Measurements from ENCODE around the gene GNGT2.

- no peak for TF ChIP-seq EZH2 (IDR thresholded peaks at IDR 0.05; ENCODE audit: insufficient read depth, poor library complexity, severe bottlenecking)
- no peak for TF ChIP-seq EZH2phosphoT487 (IDR thresholded peaks at IDR 0.05; ENCODE audit: insufficient read depth, low read depth)
These were observed 15.3 kb upstream of the GNGT2 start for GRCh38 chr17:49225554-49226236.
